ENCODE results near the gene BNC2.

The BNC2 gene

DNA sequence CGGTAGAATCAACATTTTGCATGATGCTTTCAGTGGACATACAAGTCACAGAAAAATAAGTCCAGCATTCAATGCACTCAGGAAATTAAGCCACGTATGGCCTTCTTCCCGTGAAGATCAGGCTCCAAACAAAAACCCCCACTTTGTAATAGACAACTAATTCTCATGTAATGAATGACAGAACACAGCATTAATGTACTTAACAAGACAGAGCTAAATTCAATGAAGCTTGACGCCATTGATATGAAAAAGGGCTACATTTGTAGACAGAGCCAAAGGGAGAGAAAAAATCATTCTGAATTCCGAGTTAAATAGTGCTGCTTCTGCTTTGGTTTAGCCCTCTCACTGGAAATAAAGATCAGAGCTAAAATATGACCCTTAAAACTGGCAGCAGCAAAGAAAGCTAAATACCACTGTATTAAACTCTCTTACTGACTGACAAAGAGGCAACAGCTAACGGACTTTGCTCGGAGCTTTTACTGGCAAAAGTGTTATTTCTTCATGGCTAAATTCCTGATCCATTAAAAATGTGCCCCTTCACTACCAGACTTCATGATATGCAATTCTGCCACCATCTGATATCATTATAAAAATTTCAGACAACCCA lies 250.5 kb downstream of the BNC2 start (continued):
- no peak for TF ChIP-seq ZNF837 (tag by site-specific recombination; IDR thresholded peaks at IDR 0.05)
- no peak for TF ChIP-seq ZNF311 (tag by site-specific recombination; IDR thresholded peaks at IDR 0.05; ENCODE audit: borderline replicate concordance)
- no peak for TF ChIP-seq ZNF707 (tag by site-specific recombination; IDR thresholded peaks at IDR 0.05)
- TF ChIP-seq YY2 (tag by site-specific recombination; IDR thresholded peaks at IDR 0.05) = no peak
- TF ChIP-seq ZSCAN16 (tag by site-specific recombination; IDR thresholded peaks at IDR 0.05) = no peak

DNA sequence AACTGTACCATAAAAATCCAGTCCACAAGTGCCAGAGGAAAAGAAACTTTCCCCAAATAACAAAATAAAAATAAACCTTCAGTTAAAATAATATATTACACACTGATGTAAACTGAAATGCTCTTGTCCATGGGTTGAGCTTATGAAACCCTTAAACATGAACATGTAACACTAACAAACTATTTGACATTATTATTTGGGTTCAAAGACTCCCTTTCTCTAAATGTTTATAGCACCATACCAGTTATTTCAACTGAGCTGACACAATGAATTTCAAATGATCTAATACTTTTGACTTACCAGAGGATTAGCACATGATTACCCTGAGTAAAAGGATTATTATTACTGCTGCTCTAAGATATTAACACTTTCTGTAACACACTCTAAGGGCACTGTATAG lies 251.1 kb downstream of the BNC2 start:
- POLR2A ChIA-PET = no interaction called here
- CTCF ChIA-PET = no interaction called here
- no peak overlapping the region for H3K27ac ChIP-seq (ENCODE audit: extremely low read depth, low read depth, low read length)

More for the DNA sequence above, 251.1 kb downstream of the BNC2 start:
- TF ChIP-seq ZFHX2 (tag by site-specific recombination; conservative IDR thresholded peaks at IDR 0.05) (no peak), ZSCAN16 (tag by site-specific recombination; IDR thresholded peaks at IDR 0.05) (no peak), ZNF133 (tag by site-specific recombination; IDR thresholded peaks at IDR 0.05) (no peak), ZNF404 (tag by site-specific recombination; IDR thresholded peaks at IDR 0.05) (no peak), ZNF16 (tag by site-specific recombination; IDR thresholded peaks at IDR 0.05; ENCODE audit: low read depth) (no peak), SCRT2 (tag by site-specific recombination; IDR thresholded peaks at IDR 0.05) (no peak), SALL2 (tag by site-specific recombination; IDR thresholded peaks at IDR 0.05; ENCODE audit: borderline replicate concordance) (no peak), ZNF473 (tag by site-specific recombination; IDR thresholded peaks at IDR 0.05) (no peak), ZNF24 (tag by site-specific recombination; IDR thresholded peaks at IDR 0.05) (no peak), ZNF155 (tag by site-specific recombination; IDR thresholded peaks at IDR 0.05) (no peak), ZNF324 (tag by site-specific recombination; IDR thresholded peaks at IDR 0.05) (no peak), ZFP3 (tag by site-specific recombination; IDR thresholded peaks at IDR 0.05; ENCODE audit: low read depth) (no peak), GLIS1 (tag by site-specific recombination; IDR thresholded peaks at IDR 0.05) (no peak)
- TF ChIP-seq, protein P1, sequence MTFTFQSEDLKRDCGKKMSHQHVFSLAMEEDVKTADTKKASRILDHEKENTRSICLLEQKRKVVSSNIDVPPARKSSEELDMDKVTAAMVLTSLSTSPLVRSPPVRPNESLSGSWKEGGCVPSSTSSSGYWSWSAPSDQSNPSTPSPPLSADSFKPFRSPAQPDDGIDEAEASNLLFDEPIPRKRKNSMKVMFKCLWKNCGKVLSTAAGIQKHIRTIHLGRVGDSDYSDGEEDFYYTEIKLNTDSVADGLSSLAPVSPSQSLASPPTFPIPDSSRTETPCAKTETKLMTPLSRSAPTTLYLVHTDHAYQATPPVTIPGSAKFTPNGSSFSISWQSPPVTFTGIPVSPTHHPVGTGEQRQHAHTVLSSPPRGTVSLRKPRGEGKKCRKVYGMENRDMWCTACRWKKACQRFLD (tag by site-specific recombination; IDR thresholded peaks at IDR 0.05) = no peak
- TF ChIP-seq, protein P2, sequence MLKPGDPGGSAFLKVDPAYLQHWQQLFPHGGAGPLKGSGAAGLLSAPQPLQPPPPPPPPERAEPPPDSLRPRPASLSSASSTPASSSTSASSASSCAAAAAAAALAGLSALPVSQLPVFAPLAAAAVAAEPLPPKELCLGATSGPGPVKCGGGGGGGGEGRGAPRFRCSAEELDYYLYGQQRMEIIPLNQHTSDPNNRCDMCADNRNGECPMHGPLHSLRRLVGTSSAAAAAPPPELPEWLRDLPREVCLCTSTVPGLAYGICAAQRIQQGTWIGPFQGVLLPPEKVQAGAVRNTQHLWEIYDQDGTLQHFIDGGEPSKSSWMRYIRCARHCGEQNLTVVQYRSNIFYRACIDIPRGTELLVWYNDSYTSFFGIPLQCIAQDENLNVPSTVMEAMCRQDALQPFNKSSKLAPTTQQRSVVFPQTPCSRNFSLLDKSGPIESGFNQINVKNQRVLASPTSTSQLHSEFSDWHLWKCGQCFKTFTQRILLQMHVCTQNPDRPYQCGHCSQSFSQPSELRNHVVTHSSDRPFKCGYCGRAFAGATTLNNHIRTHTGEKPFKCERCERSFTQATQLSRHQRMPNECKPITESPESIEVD (tag by site-specific recombination; IDR thresholded peaks at IDR 0.05) = no peak
- TF ChIP-seq, protein P3, sequence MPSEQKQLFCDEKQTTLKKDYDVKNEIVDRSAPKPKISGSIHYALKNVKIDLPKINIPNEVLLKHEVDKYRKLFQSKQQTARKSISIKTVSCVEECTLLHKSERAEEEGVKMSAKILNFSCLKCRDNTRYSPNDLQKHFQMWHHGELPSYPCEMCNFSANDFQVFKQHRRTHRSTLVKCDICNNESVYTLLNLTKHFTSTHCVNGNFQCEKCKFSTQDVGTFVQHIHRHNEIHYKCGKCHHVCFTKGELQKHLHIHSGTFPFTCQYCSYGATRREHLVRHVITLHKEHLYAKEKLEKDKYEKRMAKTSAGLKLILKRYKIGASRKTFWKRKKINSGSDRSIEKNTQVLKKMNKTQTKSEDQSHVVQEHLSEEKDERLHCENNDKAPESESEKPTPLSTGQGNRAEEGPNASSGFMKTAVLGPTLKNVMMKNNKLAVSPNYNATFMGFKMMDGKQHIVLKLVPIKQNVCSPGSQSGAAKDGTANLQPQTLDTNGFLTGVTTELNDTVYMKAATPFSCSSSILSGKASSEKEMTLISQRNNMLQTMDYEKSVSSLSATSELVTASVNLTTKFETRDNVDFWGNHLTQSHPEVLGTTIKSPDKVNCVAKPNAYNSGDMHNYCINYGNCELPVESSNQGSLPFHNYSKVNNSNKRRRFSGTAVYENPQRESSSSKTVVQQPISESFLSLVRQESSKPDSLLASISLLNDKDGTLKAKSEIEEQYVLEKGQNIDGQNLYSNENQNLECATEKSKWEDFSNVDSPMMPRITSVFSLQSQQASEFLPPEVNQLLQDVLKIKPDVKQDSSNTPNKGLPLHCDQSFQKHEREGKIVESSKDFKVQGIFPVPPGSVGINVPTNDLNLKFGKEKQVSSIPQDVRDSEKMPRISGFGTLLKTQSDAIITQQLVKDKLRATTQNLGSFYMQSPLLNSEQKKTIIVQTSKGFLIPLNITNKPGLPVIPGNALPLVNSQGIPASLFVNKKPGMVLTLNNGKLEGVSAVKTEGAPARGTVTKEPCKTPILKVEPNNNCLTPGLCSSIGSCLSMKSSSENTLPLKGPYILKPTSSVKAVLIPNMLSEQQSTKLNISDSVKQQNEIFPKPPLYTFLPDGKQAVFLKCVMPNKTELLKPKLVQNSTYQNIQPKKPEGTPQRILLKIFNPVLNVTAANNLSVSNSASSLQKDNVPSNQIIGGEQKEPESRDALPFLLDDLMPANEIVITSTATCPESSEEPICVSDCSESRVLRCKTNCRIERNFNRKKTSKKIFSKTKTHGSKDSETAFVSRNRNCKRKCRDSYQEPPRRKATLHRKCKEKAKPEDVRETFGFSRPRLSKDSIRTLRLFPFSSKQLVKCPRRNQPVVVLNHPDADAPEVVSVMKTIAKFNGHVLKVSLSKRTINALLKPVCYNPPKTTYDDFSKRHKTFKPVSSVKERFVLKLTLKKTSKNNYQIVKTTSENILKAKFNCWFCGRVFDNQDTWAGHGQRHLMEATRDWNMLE (tag by site-specific recombination; conservative IDR thresholded peaks at IDR 0.05; ENCODE audit: low read depth) = no peak
- TF ChIP-seq, protein P4, sequence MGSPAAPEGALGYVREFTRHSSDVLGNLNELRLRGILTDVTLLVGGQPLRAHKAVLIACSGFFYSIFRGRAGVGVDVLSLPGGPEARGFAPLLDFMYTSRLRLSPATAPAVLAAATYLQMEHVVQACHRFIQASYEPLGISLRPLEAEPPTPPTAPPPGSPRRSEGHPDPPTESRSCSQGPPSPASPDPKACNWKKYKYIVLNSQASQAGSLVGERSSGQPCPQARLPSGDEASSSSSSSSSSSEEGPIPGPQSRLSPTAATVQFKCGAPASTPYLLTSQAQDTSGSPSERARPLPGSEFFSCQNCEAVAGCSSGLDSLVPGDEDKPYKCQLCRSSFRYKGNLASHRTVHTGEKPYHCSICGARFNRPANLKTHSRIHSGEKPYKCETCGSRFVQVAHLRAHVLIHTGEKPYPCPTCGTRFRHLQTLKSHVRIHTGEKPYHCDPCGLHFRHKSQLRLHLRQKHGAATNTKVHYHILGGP (tag by site-specific recombination; IDR thresholded peaks at IDR 0.05) = no peak
- TF ChIP-seq, protein P5, sequence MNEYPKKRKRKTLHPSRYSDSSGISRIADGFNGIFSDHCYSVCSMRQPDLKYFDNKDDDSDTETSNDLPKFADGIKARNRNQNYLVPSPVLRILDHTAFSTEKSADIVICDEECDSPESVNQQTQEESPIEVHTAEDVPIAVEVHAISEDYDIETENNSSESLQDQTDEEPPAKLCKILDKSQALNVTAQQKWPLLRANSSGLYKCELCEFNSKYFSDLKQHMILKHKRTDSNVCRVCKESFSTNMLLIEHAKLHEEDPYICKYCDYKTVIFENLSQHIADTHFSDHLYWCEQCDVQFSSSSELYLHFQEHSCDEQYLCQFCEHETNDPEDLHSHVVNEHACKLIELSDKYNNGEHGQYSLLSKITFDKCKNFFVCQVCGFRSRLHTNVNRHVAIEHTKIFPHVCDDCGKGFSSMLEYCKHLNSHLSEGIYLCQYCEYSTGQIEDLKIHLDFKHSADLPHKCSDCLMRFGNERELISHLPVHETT (tag by site-specific recombination; IDR thresholded peaks at IDR 0.05) = no peak
- TF ChIP-seq, protein P6, sequence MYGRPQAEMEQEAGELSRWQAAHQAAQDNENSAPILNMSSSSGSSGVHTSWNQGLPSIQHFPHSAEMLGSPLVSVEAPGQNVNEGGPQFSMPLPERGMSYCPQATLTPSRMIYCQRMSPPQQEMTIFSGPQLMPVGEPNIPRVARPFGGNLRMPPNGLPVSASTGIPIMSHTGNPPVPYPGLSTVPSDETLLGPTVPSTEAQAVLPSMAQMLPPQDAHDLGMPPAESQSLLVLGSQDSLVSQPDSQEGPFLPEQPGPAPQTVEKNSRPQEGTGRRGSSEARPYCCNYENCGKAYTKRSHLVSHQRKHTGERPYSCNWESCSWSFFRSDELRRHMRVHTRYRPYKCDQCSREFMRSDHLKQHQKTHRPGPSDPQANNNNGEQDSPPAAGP (tag by site-specific recombination; IDR thresholded peaks at IDR 0.05) = no peak
- H3K36me3 ChIP-seq (ENCODE audit: control insufficient read depth in 2 of 2, insufficient read depth in 1 of 2, low read length in 2 of 2) = no peaks in the 10 kb centered on the region
- no peaks in the 10 kb centered on the region for H3K4me1 ChIP-seq (ENCODE audit: control insufficient read depth, insufficient read depth, low read length)
- H3K9me3 ChIP-seq (ENCODE audit: control insufficient read depth, insufficient read depth, low read depth, low read length) = no peaks in the 10 kb centered on the region
- no peak overlapping the region for H3K4me3 ChIP-seq (ENCODE audit: low read depth, low read length)

All from HEK293 (cell line).